K562 (cell line): ENCODE results near the gene CASKIN2. TPM values are rescaled to one million over a fixed set of nuclear protein-coding genes. Genes with fewer than 3 reads are reported as not detected.

ENCODE experiments used
- ARHGAP35 ChIP-seq: fragments of 450-650 bp; IDR thresholded peaks from 2 replicates; pipeline ENCODE4 v1.6.1; 2018; ENCODE audit not compliant: partially characterized antibody
- CAMTA2 ChIP-seq: fragments of 250-450 bp; sonication (Bioruptor Pico); conservative IDR thresholded peaks from 2 replicates; pipeline ENCODE4 v1.5.1; 2022
- CBX5 ChIP-seq: IDR thresholded peaks from 2 replicates; pipeline ENCODE4 v1.6.1; 2014; ENCODE audit warnings: low read depth, borderline replicate concordance
- DLX4 ChIP-seq: fragments of 250-450 bp; sonication (Bioruptor Pico); IDR thresholded peaks from 2 replicates; pipeline ENCODE4 v1.6.1; 2021; ENCODE audit warnings: mild to moderate bottlenecking
- EGR1 ChIP-seq: fragments of 450-650 bp; conservative IDR thresholded peaks from 2 replicates; pipeline ENCODE4 v1.6.1; 2017; ENCODE audit warnings: mild to moderate bottlenecking
- GATAD2B ChIP-seq: fragments of 450-650 bp; IDR thresholded peaks from 2 replicates; pipeline ENCODE4 v1.6.1; 2017; ENCODE audit warnings: mild to moderate bottlenecking, borderline replicate concordance
- HMGN3 ChIP-seq: IDR thresholded peaks from 2 replicates; pipeline ENCODE4 v1.6.1; 2011; ENCODE audit warnings: borderline replicate concordance, low read depth, mild to moderate bottlenecking, mixed read lengths, low read length; ENCODE audit not compliant: insufficient read length; ENCODE audit errors: extremely low read depth
- IFI16 ChIP-seq: fragments of 250-450 bp; sonication (Bioruptor Pico); IDR thresholded peaks from 2 replicates; pipeline ENCODE4 v2.1.2; 2022; ENCODE audit warnings: mild to moderate bottlenecking, inconsistent platforms
- ILF3 ChIP-seq: fragments of 450-650 bp; IDR thresholded peaks from 2 replicates; pipeline ENCODE4 v1.6.1; 2018; ENCODE audit warnings: antibody characterized with exemption, mild to moderate bottlenecking, moderate library complexity, borderline replicate concordance
- MBD2 ChIP-seq: sonication (generic); IDR thresholded peaks from 2 replicates; pipeline ENCODE4 v1.6.1; 2016; ENCODE audit warnings: low read depth, borderline replicate concordance
- NCOA2 ChIP-seq, 2 experiments: fragments of 450-650 bp; IDR thresholded peaks; 2 replicates each; pipeline ENCODE4 v1.6.1; 2018; ENCODE audit warnings: mild to moderate bottlenecking in 2 of 2, moderate library complexity in 1 of 2; ENCODE audit not compliant: partially characterized antibody in 2 of 2
- NFE2L1 ChIP-seq: fragments of 450-650 bp; IDR thresholded peaks from 2 replicates; pipeline ENCODE4 v1.6.1; 2016; ENCODE audit warnings: missing genetic modification characterization, low read depth, mild to moderate bottlenecking, missing compliant biosample characterization, moderate library complexity, borderline replicate concordance
- NFIC ChIP-seq: fragments of 450-650 bp; IDR thresholded peaks from 2 replicates; pipeline ENCODE4 v1.6.1; 2017; ENCODE audit warnings: mild to moderate bottlenecking, inconsistent platforms
- NFIX ChIP-seq: fragments of 250-450 bp; sonication (Bioruptor Pico); IDR thresholded peaks from 2 replicates; pipeline ENCODE4 v1.4.0; 2020; ENCODE audit warnings: low read depth, mild to moderate bottlenecking, moderate library complexity
- NFXL1 ChIP-seq: fragments of 450-650 bp; formaldehyde crosslinking; IDR thresholded peaks from 2 replicates; pipeline ENCODE4 v1.4.0; 2021; ENCODE audit warnings: mild to moderate bottlenecking
- PHB ChIP-seq: fragments of 250-450 bp; sonication (Bioruptor Pico); IDR thresholded peaks from 2 replicates; pipeline ENCODE4 v1.5.0; 2021
- POLR2G ChIP-seq: fragments of 200-400 bp; formaldehyde crosslinking; IDR thresholded peaks from 2 replicates; pipeline ENCODE4 v1.6.1; 2017; ENCODE audit warnings: low read depth, mild to moderate bottlenecking, antibody characterized with exemption, low read length, moderate library complexity
- SMARCE1 ChIP-seq: fragments of 450-650 bp; IDR thresholded peaks from 2 replicates; pipeline ENCODE4 v1.7.1; 2016; ENCODE audit warnings: mild to moderate bottlenecking
- ZBTB7A ChIP-seq: IDR thresholded peaks from 2 replicates; pipeline ENCODE4 v1.6.1; 2011; ENCODE audit warnings: low read depth, mild to moderate bottlenecking, low read length, moderate library complexity, borderline replicate concordance; ENCODE audit not compliant: control insufficient read depth
- ZHX1 ChIP-seq: fragments of 150-350 bp; conservative IDR thresholded peaks from 2 replicates; pipeline ENCODE4 v1.6.1; 2014; ENCODE audit warnings: low read length
- ZNF133 ChIP-seq: fragments of 250-450 bp; sonication (Bioruptor Pico); IDR thresholded peaks from 2 replicates; pipeline ENCODE4 v1.4.0; 2020; ENCODE audit warnings: mild to moderate bottlenecking
- ZNF77 ChIP-seq: fragments of 250-450 bp; sonication (Bioruptor Pico); IDR thresholded peaks from 2 replicates; pipeline ENCODE4 v1.5.0; 2020
- polyA plus RNA-seq, 8 experiments: library from polyadenylated mRNA; depleted of rRNA in 4 of 8; stranded (reverse) in 5 of 8; unstranded in 3 of 8; fragments of >200 nt; fragmentation: Nextera tagmentation in 2 of 8; fragmentation: Illumina TruSeq in 1 of 8; extraction: Ambion mirVana in 2 of 8; extraction: Trizol in 1 of 8; gene quantifications; 2 replicates each; pipeline versions ENCODE4 v1.2.1 to v1.2.3, GENCODE V29; 2011 to 2014; ENCODE audit warnings: inconsistent platforms in 1 of 8, missing spikeins in 1 of 8
- total RNA-seq, 7 experiments: library from RNA; depleted of rRNA in 6 of 7; stranded (reverse); fragments of >200 nt in 6 of 7; fragmentation: Illumina TruSeq in 2 of 7; extraction: Trizol in 2 of 7; gene quantifications; 2 replicates each; pipeline versions ENCODE4 v1.2.1 to v1.2.3, GENCODE V29; 2011 to 2021; ENCODE audit warnings: low replicate concordance in 1 of 7
- TF ChIP-seq, protein P1 (sequence below), 2 experiments: fragments of 200-800 bp in 1 of 2; sonication (Bioruptor generic) in 1 of 2; sonication (generic) in 1 of 2; formaldehyde crosslinking in 1 of 2; IDR thresholded peaks in 1 of 2; conservative IDR thresholded peaks in 1 of 2; 2 replicates each; pipeline versions ENCODE4 v1.5.0 to v1.6.1; 2016 to 2020; ENCODE audit warnings: missing compliant biosample characterization in 1 of 2, missing genetic modification characterization in 1 of 2, missing genetic modification reagents in 1 of 2

The CASKIN2 gene
- total and polyA plus RNA-seq, 9 of the 15 experiments (the other 6 are each of a cell fraction or from before 2014, with no cell fraction given), result 0.01 to 12.2 (median 2.1) TPM

GRCh38 chr17:75516619-75517296 lies 1.4 kb upstream of the CASKIN2 start (continued):
- TF ChIP-seq POLR2G (peak; percentile 60), CAMTA2 (CRISPR knock-in tag) (no peak), NFIX (CRISPR knock-in tag) (no peak), NFE2L1 (tag) (no peak), CBX5 (no peak), ARHGAP35 (no peak), PHB (no peak), ZNF133 (CRISPR knock-in tag) (no peak), DLX4 (no peak), ZNF77 (no peak), ZBTB7A (peak; percentile 46; the same call in 1 of the 2 replicates), IFI16 (CRISPR knock-in tag) (no peak), HMGN3 (no peak), ZHX1 (no peak), MBD2 (peak; percentile 2; the same call in 1 of the 2 replicates), NCOA2 (IDR thresholded peaks at IDR 0.05; ENCODE audit: partially characterized antibody in 2 of 2) (no peak), SMARCE1 (no peak), ILF3 (no peak), NFIC (0 out of 2 replicates have a peak, but pooled peaks have one; percentile 4), GATAD2B (no peak; the same call in 1 of the 2 replicates), EGR1 (peak; percentile 80), NFXL1 (no peak)
- TF ChIP-seq, protein P1, sequence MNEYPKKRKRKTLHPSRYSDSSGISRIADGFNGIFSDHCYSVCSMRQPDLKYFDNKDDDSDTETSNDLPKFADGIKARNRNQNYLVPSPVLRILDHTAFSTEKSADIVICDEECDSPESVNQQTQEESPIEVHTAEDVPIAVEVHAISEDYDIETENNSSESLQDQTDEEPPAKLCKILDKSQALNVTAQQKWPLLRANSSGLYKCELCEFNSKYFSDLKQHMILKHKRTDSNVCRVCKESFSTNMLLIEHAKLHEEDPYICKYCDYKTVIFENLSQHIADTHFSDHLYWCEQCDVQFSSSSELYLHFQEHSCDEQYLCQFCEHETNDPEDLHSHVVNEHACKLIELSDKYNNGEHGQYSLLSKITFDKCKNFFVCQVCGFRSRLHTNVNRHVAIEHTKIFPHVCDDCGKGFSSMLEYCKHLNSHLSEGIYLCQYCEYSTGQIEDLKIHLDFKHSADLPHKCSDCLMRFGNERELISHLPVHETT (CRISPR knock-in tag; conservative IDR thresholded peaks at IDR 0.05 in 1 of 2, IDR thresholded peaks at IDR 0.05 in 1 of 2), result no peak
